D721Med (cell line): ENCODE data around the gene CDKN1A.

Experiments used
- DNase-seq: peaks from one replicate; pipeline ENCODE4 v3.0.0; 2011; ENCODE audit warnings: low spot score; ENCODE audit not compliant: insufficient read length
- FAIRE-seq: peaks from 2 replicates; lab custom pipeline; 2011; peaks lifted over from hg19 to GRCh38; lab: Jason Lieb, UNC
- TF ChIP-seq, protein P1 (sequence below): IDR thresholded peaks from 2 replicates; pipeline ENCODE4 v1.5.1; 2012; ENCODE audit warnings: mild to moderate bottlenecking, control low read depth; ENCODE audit not compliant: insufficient read depth; ENCODE audit errors: missing control alignments

CDKN1A gene

DNA sequence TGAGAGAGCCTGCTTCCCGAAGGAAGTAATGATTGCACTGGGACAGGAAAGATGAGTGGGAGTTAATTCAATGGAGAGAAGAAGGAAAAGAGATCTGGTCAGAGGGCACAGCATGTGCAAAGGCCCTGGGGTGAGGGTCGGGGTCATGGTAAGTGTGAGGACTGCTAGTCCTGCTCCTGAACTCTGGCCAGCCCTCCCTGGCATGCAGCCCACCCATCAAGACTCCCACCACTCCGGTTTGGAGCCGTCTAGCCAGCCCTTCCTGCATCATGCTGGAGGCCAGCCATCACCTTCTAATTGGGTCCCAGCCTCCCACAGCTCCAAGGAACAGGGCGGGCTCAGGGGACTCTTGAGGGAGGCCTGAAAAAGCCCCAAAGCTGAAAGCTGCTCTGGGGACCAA lies 42.2 kb upstream of the CDKN1A start:
- DNase-seq, result no peak
- FAIRE-seq, result no peak
- TF ChIP-seq, protein P1, sequence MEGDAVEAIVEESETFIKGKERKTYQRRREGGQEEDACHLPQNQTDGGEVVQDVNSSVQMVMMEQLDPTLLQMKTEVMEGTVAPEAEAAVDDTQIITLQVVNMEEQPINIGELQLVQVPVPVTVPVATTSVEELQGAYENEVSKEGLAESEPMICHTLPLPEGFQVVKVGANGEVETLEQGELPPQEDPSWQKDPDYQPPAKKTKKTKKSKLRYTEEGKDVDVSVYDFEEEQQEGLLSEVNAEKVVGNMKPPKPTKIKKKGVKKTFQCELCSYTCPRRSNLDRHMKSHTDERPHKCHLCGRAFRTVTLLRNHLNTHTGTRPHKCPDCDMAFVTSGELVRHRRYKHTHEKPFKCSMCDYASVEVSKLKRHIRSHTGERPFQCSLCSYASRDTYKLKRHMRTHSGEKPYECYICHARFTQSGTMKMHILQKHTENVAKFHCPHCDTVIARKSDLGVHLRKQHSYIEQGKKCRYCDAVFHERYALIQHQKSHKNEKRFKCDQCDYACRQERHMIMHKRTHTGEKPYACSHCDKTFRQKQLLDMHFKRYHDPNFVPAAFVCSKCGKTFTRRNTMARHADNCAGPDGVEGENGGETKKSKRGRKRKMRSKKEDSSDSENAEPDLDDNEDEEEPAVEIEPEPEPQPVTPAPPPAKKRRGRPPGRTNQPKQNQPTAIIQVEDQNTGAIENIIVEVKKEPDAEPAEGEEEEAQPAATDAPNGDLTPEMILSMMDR, result no peak

DNA sequence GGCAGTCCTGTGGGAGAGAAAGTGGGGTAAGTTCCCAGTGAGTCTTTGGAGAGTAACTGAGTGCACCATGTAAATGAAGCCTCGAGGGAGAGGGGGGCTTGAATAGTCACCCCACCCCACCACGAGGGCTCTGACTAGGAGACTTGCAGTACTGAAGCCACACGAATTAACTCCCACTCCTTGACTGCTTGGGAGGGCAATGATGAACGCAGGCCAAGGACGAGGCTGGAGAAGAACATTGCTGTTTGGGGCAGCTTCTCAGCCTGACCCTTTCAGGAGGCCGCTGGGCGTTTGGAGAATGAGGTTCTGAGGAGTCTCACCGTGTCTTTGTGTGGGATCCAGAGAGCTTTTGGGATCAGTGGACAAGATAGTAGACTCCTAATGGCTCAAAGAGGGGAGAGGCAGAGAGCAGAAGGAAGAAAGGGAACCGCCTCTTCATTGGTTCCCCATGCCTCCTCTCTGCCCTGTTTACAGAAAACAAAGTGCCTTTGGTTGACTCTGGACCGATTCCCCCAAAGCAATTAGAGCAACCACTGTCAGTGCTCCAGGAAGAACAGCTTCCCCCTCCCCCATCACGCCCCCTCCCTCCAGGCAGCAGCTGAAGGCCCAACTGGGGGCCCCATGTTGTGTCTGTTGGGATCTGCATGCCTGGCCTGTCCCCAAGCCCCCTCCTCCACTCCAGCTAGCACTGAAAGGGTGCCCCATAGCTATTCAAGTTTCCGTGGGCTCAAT lies 41.7 kb upstream of the CDKN1A start:
- TF ChIP-seq, protein P1, result no peak
- no peak for FAIRE-seq
- no peak for DNase-seq

DNA sequence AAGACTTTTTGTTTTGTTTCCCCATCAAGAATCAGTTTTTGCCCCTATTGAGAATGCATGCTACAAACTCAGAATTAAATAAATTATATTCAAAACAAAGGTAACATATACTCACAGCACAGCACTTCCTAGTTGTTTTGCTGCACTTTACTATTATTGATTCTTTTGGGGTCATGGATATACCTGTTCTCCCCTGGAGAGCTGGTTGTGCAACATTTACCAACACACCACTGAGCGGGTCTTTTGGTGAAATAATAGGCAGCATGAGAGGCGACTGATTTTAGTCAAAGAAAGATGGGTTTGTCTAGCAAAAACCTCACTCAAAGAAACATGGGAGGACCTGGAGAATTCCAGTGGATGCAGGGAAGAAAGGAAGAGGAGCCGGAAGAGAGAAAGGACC lies 39.9 kb upstream of the CDKN1A start:
- DNase-seq (no peak), FAIRE-seq (no peak)
- TF ChIP-seq, protein P1, result no peak

DNA sequence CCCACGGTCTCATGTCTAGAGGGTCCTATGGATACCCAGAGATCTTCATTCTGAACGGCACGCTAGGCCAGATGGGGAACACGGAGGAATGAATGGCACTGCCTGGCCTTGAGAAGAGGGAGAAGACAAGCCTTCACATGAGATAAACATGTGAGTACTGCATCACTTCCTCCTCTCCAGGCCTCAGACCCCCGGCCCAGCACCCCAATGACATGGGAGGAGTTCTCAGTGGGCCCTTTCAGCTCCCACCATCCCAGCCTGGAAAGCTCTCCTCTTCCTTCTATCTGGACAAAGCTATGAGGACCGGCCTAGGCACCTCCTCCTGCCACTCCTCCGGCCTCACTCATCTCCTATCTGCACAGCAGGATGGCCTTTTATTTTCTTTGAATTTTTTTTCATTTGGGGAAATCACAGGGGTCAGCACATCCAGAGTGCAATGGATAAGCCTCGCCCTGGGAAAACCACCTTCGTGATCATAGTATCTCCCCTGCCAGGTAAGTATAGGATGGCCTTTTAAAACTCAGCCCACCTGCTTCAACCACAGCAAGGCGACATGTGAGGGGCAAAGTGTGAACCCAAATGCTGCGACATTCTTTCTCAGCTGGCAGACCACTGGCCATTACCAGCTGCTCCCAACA lies 39.2 kb upstream of the CDKN1A start:
- TF ChIP-seq, protein P1, result no peak
- no peak for FAIRE-seq
- no peak for DNase-seq

DNA sequence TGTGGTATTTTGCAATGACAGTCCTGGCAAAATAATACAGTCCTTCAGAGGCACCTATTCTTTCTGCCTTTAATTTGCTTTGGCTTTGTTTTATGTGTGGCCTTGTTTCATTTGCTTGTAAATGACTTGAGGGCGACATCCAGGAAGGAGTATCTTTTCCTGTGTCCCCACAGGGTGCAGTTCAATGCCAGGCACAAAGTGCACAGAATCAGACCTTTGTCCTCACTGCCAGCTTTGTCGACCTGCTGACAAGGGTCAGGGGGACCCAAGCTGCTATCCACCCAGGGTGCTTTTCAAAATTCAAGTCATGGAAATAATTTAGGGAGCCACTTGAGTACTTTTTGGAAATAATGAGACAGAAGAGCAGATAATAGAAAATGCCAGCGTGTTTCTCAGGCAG lies 37.0 kb upstream of the CDKN1A start:
- TF ChIP-seq, protein P1, result no peak
- FAIRE-seq (no peak), DNase-seq (no peak)

DNA sequence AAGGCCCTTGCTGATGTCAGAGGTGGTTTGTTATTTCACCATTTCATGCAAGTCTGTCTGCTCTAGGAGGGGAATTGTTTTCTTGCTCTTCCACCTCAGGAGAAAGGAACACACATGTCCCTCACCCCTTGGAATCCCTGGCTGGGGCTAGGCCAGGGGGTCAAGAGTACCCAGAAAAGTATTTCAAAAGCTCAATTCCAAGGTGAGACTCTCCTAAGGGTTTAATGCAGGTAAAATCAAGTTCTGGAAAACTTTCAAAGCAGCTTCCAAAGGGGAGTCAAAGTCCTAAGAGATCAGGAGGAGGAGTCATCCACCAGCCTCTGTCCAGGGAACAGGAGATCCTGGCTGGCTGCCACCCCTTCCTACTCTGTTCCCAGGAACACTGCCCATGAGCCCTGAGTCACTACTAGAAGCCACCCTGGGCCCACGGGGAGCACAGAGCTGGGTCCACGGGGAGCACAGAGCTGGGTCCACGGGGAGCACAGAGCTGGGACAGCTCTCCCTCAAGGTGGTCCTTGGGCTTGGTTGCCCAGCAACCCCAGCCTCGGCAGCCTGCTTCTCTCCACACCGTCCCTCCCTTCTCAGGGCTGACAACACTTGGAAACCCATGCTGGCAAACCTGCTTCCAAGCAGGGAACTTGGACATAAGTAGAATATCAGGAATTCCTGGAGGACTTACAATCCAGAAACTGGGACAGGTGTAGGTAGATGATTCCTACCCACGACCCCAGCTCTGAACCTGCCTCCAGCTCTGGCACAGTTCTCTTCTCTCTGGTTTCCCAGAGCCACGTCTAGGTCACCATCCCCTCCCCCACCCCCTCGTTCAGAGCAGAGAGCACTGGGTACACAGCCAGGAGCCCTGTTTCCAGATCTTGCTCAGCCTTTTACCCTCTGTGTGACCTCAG lies 35.3 kb upstream of the CDKN1A start:
- TF ChIP-seq, protein P1, result no peak
- FAIRE-seq, result no peak
- DNase-seq, result no peak

DNA sequence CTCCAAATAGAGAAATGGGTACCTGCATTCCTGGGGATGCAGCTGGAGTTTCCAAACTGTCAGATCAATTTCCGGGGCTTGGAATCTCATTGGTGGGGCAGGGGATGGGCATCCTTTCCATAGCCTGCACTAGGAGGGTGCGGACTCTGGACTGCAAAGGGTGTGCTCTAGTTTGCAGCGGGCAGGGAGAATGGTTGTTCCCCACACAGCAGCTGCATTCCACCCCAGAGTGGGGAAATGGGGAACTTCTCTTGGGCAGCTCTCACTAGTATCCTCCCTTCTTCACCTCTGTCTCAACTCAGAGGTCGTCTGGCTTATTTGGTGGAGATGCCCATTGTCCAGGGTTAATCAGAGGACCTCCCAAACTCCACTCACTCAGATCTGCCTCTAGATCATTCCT lies 34.5 kb upstream of the CDKN1A start:
- no peak for FAIRE-seq
- no peak for DNase-seq
- TF ChIP-seq, protein P1, result no peak
